Naive B cell (primary cell): ENCODE data around the gene PDZRN4. TPM values are rescaled to one million over a fixed set of nuclear protein-coding genes. Genes with fewer than 3 reads are reported as not detected.
"Not testable (repeated sequence)": the region's sequence is repeated elsewhere in the genome, so short reads cannot be mapped to it uniquely, and the experiment has no call there.

ENCODE experiments used
- ATAC-seq, 2 donors: fragments of 150-1000 bp; cut with Tn5 transposase; 2 replicates each; pipeline ENCODE4 v1.10.0; 2021; ENCODE audit warnings: low read depth in 2 of 2, mild to moderate bottlenecking in 2 of 2, moderate library complexity in 2 of 2
- DNase-seq: peaks from one replicate; pipeline ENCODE4 v3.0.0; 2022
- H3K27ac Mint-ChIP-seq, 6 donors: one replicate each; pipeline ENCODE4 v1.8.0; 2020 to 2022; ENCODE audit warnings: mild to moderate bottlenecking in 6 of 6, mixed read lengths in 6 of 6, moderate library complexity in 5 of 6, inconsistent platforms in 2 of 6
- H3K27me3 Mint-ChIP-seq, 3 donors: one replicate each; pipeline ENCODE4 v1.8.0; 2021 to 2022; ENCODE audit warnings: mixed read lengths in 3 of 3, mild to moderate bottlenecking in 1 of 3
- H3K36me3 Mint-ChIP-seq, 2 donors: one replicate each; pipeline ENCODE4 v1.8.0; 2020 to 2022; ENCODE audit warnings: mixed read lengths in 2 of 2, inconsistent platforms in 1 of 2, mild to moderate bottlenecking in 1 of 2
- H3K4me1 Mint-ChIP-seq, 3 donors: one replicate each; pipeline ENCODE4 v1.8.0; 2020 to 2022; ENCODE audit warnings: mixed read lengths in 3 of 3, inconsistent platforms in 1 of 3, mild to moderate bottlenecking in 1 of 3, moderate library complexity in 1 of 3
- H3K4me3 Mint-ChIP-seq, 8 donors: one replicate each; pipeline ENCODE4 v1.8.0; 2020 to 2022; ENCODE audit warnings: mild to moderate bottlenecking in 8 of 8, mixed read lengths in 8 of 8, moderate library complexity in 8 of 8, inconsistent platforms in 2 of 8
- H3K9me3 Mint-ChIP-seq, 7 donors: one replicate each; pipeline ENCODE4 v1.8.0; 2020 to 2022; ENCODE audit warnings: mixed read lengths in 7 of 7, mild to moderate bottlenecking in 5 of 7, inconsistent platforms in 2 of 7, moderate library complexity in 1 of 7
- polyA plus RNA-seq, 6 donors: library from polyadenylated mRNA; unstranded; fragments of 300-500 nt; fragmentation: Illumina TruSeq; gene quantifications; one replicate each; pipeline ENCODE4 v1.2.3, GENCODE V29; 2021; ENCODE audit warnings: low read depth in 6 of 6

PDZRN4 gene
- polyA plus RNA-seq, 6 donors from 2014 or later, result not detected

DNA sequence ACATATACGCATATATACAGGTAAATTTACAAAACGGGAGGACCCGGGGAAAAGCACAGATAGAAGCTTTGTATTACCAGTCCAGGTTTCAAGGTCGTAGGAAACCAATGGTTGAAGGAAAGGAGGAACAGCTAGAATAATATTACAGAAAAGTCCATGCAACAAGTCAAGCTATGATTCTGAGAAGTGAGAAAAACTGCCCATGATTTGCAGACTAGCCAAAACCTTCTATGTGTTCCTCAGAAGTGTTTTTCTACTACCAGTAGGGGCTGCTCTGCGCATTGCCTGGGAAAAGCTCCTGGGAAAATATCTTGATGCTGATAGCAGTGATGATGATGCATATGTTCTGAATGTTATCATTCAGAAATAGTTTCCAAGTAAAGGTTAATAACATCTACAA is 2.2 kb downstream of the PDZRN4 start:
- peak overlapping the region in 1 of 8 donors; percentile 45 for H3K4me3 Mint-ChIP-seq
- peaks cover 17 to 19% (median 17%) of the 10 kb centered on the region in 3 donors for H3K4me1 Mint-ChIP-seq
- ATAC-seq, result no peak
- no peak for DNase-seq
- H3K27me3 Mint-ChIP-seq, result peaks cover 33 to 39% (median 39%) of the 10 kb centered on the region in 3 donors
- H3K36me3 Mint-ChIP-seq, result no peaks in the 10 kb centered on the region
- no peaks in the 10 kb centered on the region for H3K9me3 Mint-ChIP-seq
- no peak overlapping the region for H3K27ac Mint-ChIP-seq

GRCh38 chr12:41191549-41191948 is 3.4 kb downstream of the PDZRN4 start:
- ATAC-seq, DNase-seq, H3K36me3 Mint-ChIP-seq, H3K27ac Mint-ChIP-seq, H3K4me3 Mint-ChIP-seq, H3K9me3 Mint-ChIP-seq: not testable (repeated sequence)
- peaks cover 33 to 35% (median 33%) of the 10 kb centered on the region in 3 donors for H3K27me3 Mint-ChIP-seq
- peaks cover 17 to 19% (median 17%) of the 10 kb centered on the region in 3 donors for H3K4me1 Mint-ChIP-seq

GRCh38 chr12:41193311-41193710 is 5.2 kb downstream of the PDZRN4 start:
- Mint-ChIP-seq H3K36me3 (no peaks in the 10 kb centered on the region), H3K9me3 (no peaks in the 10 kb centered on the region), H3K4me3 (no peak overlapping the region), H3K4me1 (peaks cover 12 to 13% (median 12%) of the 10 kb centered on the region in 3 donors), H3K27me3 (peaks cover 17% of the 10 kb centered on the region in 3 donors), H3K27ac (no peak overlapping the region)
- DNase-seq (no peak), ATAC-seq (no peak)

DNA sequence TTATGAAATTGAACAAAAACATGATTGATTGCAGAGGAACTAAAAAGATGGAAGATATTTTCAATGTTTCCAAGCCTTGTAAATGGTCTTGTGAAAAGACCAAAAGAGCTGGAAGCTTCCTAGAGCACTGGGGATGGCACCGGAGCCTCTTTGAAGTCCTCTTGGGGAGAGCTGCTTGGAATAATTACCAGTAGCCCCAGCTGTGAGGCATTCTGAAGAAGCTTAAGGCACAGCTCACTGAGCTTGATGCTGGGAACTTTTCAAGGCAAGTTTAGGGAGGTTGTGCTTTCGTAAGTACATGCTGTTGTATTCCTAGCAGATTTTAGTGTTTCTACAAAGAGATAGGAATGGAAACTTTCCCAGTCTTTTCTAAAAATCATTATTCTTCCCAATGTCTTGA is 13.9 kb downstream of the PDZRN4 start:
- DNase-seq (no peak), ATAC-seq (no peak)
- Mint-ChIP-seq H3K4me1 (peaks cover 7% of the 10 kb centered on the region in 3 donors), H3K27ac (no peak overlapping the region), H3K9me3 (no peaks in the 10 kb centered on the region), H3K36me3 (no peaks in the 10 kb centered on the region), H3K4me3 (no peak overlapping the region), H3K27me3 (peaks cover 0 to 6% (median 5%) of the 10 kb centered on the region in 3 donors)

- DNase-seq (no peak), ATAC-seq (no peak)
- Mint-ChIP-seq H3K27ac (peak overlapping the region in 3 of 6 donors; percentile 6 to 36 (median 7)), H3K36me3 (no peaks in the 10 kb centered on the region), H3K4me3 (peak overlapping the region in 7 of 8 donors; percentile 20 to 66 (median 47)), H3K9me3 (no peaks in the 10 kb centered on the region), H3K4me1 (peaks cover 7% of the 10 kb centered on the region in 3 donors), H3K27me3 (peaks cover 0 to 6% (median 5%) of the 10 kb centered on the region in 3 donors)
These were observed 17.1 kb downstream of the PDZRN4 start for GRCh38 chr12:41205070-41205709.

DNA sequence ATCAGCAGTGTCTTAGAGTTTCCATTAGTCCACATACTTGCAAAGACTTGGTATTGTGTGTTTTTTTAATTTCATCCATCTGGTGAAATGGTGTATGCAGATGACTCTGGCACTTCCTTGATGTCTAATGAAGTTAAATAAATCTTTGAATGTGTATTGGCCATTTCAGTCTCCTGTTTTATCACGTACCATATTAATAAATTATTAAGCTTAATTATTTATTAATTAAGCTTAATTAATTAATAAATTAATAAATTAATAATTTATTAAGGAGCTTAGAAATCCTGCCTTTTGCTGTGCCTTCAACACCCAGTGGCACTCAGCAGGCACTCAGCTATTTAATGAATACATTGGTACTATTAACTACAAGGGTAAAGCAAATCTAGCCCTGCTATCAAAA is 18.2 kb downstream of the PDZRN4 start:
- peaks cover 0 to 5% (median 0%) of the 10 kb centered on the region in 3 donors for H3K27me3 Mint-ChIP-seq
- H3K4me3 Mint-ChIP-seq, result no peak overlapping the region
- H3K36me3 Mint-ChIP-seq, result no peaks in the 10 kb centered on the region
- ATAC-seq, result no peak
- no peak for DNase-seq
- no peak overlapping the region for H3K27ac Mint-ChIP-seq
- peaks cover 7% of the 10 kb centered on the region in 3 donors for H3K4me1 Mint-ChIP-seq
- no peaks in the 10 kb centered on the region for H3K9me3 Mint-ChIP-seq

DNA sequence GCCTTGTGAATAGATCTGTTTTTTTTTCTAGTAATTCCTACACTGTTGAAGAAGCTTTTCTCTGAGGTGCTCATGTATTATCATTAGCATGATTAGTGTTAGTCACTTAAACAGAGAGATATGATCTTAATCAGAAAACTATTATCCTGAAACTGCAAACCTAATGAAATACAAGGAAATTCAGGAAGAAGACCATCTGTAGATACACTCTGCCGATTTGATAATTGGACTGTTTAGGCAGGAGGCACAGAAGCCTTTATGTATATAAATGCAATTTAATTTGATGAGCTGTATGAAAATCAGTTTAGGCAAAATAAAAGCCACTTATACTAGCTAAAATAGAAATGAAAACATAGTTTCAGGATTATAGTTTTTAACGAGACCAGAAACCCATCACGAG is 23.3 kb downstream of the PDZRN4 start:
- no peak for DNase-seq
- H3K4me3 Mint-ChIP-seq, result no peak overlapping the region
- H3K27ac Mint-ChIP-seq, result no peak overlapping the region
- peaks cover 0 to 8% (median 0%) of the 10 kb centered on the region in 3 donors for H3K27me3 Mint-ChIP-seq
- H3K4me1 Mint-ChIP-seq, result no peaks in the 10 kb centered on the region
- ATAC-seq, result no peak
- no peaks in the 10 kb centered on the region for H3K9me3 Mint-ChIP-seq
- no peaks in the 10 kb centered on the region for H3K36me3 Mint-ChIP-seq

DNA sequence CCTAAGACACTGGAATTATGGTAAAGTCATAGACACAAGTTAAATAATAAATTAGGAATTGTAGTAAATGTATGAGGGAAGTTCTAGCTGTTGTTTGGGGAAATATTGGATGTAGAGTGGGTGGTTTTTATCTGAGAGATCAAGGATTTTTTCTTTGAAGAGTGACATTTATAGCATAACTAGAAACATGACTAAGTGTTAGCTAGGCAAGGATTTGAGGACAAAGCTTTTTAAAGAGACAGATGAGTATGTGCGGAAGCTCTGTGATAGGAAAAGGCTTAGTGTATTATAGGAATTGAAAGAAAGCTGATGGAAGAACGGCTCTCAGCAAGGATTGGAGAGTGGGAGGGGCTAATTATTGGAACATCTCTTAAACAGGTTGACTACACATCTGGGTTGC is 24.5 kb downstream of the PDZRN4 start:
- no peaks in the 10 kb centered on the region for H3K4me1 Mint-ChIP-seq

DNA sequence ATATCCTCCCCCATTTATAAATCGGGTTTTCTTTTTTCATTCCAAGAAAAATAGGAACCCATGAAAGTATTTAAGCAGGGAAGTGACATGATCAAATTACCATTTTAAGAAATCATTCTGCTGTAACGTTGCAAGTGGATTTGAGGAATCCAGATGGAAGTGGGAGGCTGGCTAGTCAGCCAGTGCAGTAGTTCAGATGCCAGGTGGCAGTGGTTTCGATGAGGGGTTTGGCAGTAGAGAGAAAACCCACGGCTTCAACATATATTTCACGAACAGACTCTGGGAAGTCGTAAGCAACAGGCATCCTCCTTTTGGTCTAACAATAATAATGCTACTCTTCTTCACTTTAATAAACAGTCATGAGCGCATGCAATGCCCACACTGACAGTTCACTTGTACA is 25.0 kb downstream of the PDZRN4 start:
- DNase-seq (no peak), ATAC-seq (no peak)
- no peaks in the 10 kb centered on the region for H3K4me1 Mint-ChIP-seq
- peaks cover 0 to 8% (median 0%) of the 10 kb centered on the region in 3 donors for H3K27me3 Mint-ChIP-seq
- H3K27ac Mint-ChIP-seq, result no peak overlapping the region
- H3K4me3 Mint-ChIP-seq, result no peak overlapping the region
- no peaks in the 10 kb centered on the region for H3K9me3 Mint-ChIP-seq
- H3K36me3 Mint-ChIP-seq, result no peaks in the 10 kb centered on the region

More for the DNA sequence above, 24.5 kb downstream of the PDZRN4 start:
- H3K4me3 Mint-ChIP-seq, result no peak overlapping the region
- H3K36me3 Mint-ChIP-seq, result no peaks in the 10 kb centered on the region
- H3K27ac Mint-ChIP-seq, result no peak overlapping the region
- peaks cover 0 to 8% (median 0%) of the 10 kb centered on the region in 3 donors for H3K27me3 Mint-ChIP-seq
- no peak for ATAC-seq
- no peak for DNase-seq
- no peaks in the 10 kb centered on the region for H3K9me3 Mint-ChIP-seq

DNA sequence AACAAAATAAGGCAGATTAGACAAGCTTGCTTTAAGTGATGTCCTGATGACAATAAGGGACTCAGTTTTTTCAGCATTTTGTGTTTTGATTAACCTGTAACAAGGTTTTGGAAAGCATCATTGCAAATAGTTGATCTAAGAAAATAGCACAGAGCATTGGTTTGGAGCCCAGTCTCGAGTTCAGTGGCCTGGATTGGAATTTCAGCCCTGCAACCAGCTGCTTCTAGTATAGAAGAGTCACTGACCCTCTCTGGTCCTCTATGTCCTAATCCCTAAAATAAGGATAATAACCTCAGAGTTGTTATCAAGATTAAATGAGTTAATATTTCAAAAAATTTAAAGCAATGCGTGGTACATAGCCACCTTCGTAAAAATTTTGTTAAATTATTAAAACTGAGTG is 25.5 kb downstream of the PDZRN4 start:
- H3K4me3 Mint-ChIP-seq, result no peak overlapping the region
- peaks cover 0 to 8% (median 0%) of the 10 kb centered on the region in 3 donors for H3K27me3 Mint-ChIP-seq
- no peak overlapping the region for H3K27ac Mint-ChIP-seq
- no peaks in the 10 kb centered on the region for H3K36me3 Mint-ChIP-seq
- no peak for ATAC-seq
- H3K4me1 Mint-ChIP-seq, result no peaks in the 10 kb centered on the region
- H3K9me3 Mint-ChIP-seq, result no peaks in the 10 kb centered on the region
- no peak for DNase-seq

- DNase-seq (no peak), ATAC-seq (no peak)
- Mint-ChIP-seq H3K4me3 (no peak overlapping the region), H3K27ac (no peak overlapping the region), H3K9me3 (no peaks in the 10 kb centered on the region), H3K36me3 (no peaks in the 10 kb centered on the region), H3K4me1 (no peaks in the 10 kb centered on the region), H3K27me3 (peaks cover 0 to 8% (median 0%) of the 10 kb centered on the region in 3 donors)
These were observed 29.6 kb downstream of the PDZRN4 start for GRCh38 chr12:41217727-41218126.

GRCh38 chr12:41220931-41221330 is 32.8 kb downstream of the PDZRN4 start:
- no peak for ATAC-seq
- no peaks in the 10 kb centered on the region for H3K36me3 Mint-ChIP-seq
- no peaks in the 10 kb centered on the region for H3K27me3 Mint-ChIP-seq
- no peak overlapping the region for H3K4me3 Mint-ChIP-seq
- no peaks in the 10 kb centered on the region for H3K4me1 Mint-ChIP-seq
- no peak overlapping the region for H3K27ac Mint-ChIP-seq
- H3K9me3 Mint-ChIP-seq, result no peaks in the 10 kb centered on the region
- no peak for DNase-seq

- ATAC-seq (no peak), DNase-seq (no peak)
- no peaks in the 10 kb centered on the region for H3K9me3 Mint-ChIP-seq
- no peak overlapping the region for H3K27ac Mint-ChIP-seq
- H3K4me3 Mint-ChIP-seq, result no peak overlapping the region
- no peaks in the 10 kb centered on the region for H3K4me1 Mint-ChIP-seq
- no peaks in the 10 kb centered on the region for H3K36me3 Mint-ChIP-seq
- H3K27me3 Mint-ChIP-seq, result no peaks in the 10 kb centered on the region
These were observed 33.4 kb downstream of the PDZRN4 start for GRCh38 chr12:41221491-41221890.

DNA sequence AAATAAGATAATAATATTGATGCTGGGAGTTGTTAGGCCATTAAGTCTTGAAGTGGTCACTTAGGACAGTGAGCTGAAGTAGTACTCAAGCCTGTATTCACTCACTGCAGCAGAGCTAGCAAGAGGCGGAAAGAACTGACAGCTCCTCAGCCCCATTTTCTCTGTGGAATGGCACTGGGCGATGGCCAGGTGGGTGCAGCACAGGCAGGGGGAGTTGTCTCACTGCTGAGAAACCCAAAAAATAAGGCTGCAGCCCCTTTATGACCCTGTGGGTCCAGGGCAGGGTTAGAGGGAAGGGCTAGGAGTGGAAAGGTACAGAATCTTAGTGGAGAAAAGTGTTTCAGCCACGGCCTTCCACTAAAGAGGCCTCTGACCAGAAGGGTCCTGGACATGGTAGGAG is 35.5 kb downstream of the PDZRN4 start:
- no peak for DNase-seq
- no peak for ATAC-seq
- Mint-ChIP-seq H3K4me1 (peaks cover 8 to 17% (median 13%) of the 10 kb centered on the region in 3 donors), H3K36me3 (no peaks in the 10 kb centered on the region), H3K4me3 (no peak overlapping the region), H3K27ac (no peak overlapping the region), H3K27me3 (no peaks in the 10 kb centered on the region), H3K9me3 (no peaks in the 10 kb centered on the region)
